HG03460 (cell line): Measurements from ENCODE around the gene TSPAN18.

ENCODE experiments used
- ATAC-seq: cut with Tn5 transposase; IDR thresholded peaks from one replicate; pipeline ENCODE4 v1.9.1; 2021; ENCODE audit not compliant: unreplicated experiment

Gene TSPAN18

GRCh38 chr11:44885065-44885810 is 158.5 kb downstream of the TSPAN18 start:
- no peak for ATAC-seq

- ATAC-seq, result no peak
Observed at GRCh38 chr11:44885919-44886789, 159.4 kb downstream of the TSPAN18 start.

- ATAC-seq, result no peak
Observed at GRCh38 chr11:44886790-44887140, 160.0 kb downstream of the TSPAN18 start.

GRCh38 chr11:44887636-44888035 is 160.9 kb downstream of the TSPAN18 start:
- ATAC-seq, result no peak

GRCh38 chr11:44889266-44889665 is 162.5 kb downstream of the TSPAN18 start:
- ATAC-seq, result no peak

GRCh38 chr11:44892843-44893242 is 166.1 kb downstream of the TSPAN18 start:
- ATAC-seq, result no peak

GRCh38 chr11:44893308-44893822 is 166.6 kb downstream of the TSPAN18 start:
- ATAC-seq, result no peak

- ATAC-seq, result no peak
Observed at GRCh38 chr11:44893846-44894617, 167.3 kb downstream of the TSPAN18 start.

- no peak for ATAC-seq
Observed at GRCh38 chr11:44899959-44900358, 173.2 kb downstream of the TSPAN18 start.

- no peak for ATAC-seq
Observed at GRCh38 chr11:44901120-44901633, 174.4 kb downstream of the TSPAN18 start.

- ATAC-seq, result no peak
Observed at GRCh38 chr11:44901786-44902185, 175.0 kb downstream of the TSPAN18 start.

GRCh38 chr11:44903035-44903434 is 176.3 kb downstream of the TSPAN18 start:
- ATAC-seq, result no peak

GRCh38 chr11:44903518-44903917 is 176.8 kb downstream of the TSPAN18 start:
- no peak for ATAC-seq

- ATAC-seq, result no peak
Observed at GRCh38 chr11:44904261-44905020, 177.7 kb downstream of the TSPAN18 start.

GRCh38 chr11:44905131-44905866 is 178.5 kb downstream of the TSPAN18 start:
- no peak for ATAC-seq

- no peak for ATAC-seq
Observed at GRCh38 chr11:44906649-44907048, 179.9 kb downstream of the TSPAN18 start.

- ATAC-seq, result no peak
Observed at GRCh38 chr11:44909557-44909956, 182.8 kb downstream of the TSPAN18 start.

GRCh38 chr11:44910591-44910990 is 183.8 kb downstream of the TSPAN18 start:
- ATAC-seq, result no peak

- ATAC-seq, result peak; percentile 47
Observed at GRCh38 chr11:44911029-44911814, 184.5 kb downstream of the TSPAN18 start.
